GM12878 (cell line): ENCODE results near the gene HSP90AA1.

Experiments
- CBX5 ChIP-seq: sonication (generic); IDR thresholded peaks from 2 replicates; pipeline ENCODE4 v1.6.1; 2016; ENCODE audit warnings: low read depth, moderate library complexity, mild to moderate bottlenecking, inconsistent platforms
- EP300 ChIP-seq, 2 experiments: fragments of 150-350 bp in 1 of 2; IDR thresholded peaks; 2 replicates each; pipeline ENCODE4 v1.6.1; 2011 to 2012; ENCODE audit warnings: low read depth in 2 of 2, low read length in 2 of 2, borderline replicate concordance in 1 of 2, improper control_type of control experiment in 1 of 2, inconsistent platforms in 1 of 2; ENCODE audit not compliant: control insufficient read depth in 1 of 2
- FOXK2 ChIP-seq: fragments of 450-650 bp; IDR thresholded peaks from 2 replicates; pipeline ENCODE4 v1.6.1; 2017; ENCODE audit warnings: mild to moderate bottlenecking, moderate library complexity
- JUND ChIP-seq: IDR thresholded peaks from 2 replicates; pipeline ENCODE4 v1.6.1; 2012; ENCODE audit warnings: low read depth, mild to moderate bottlenecking, low read length, improper control_type of control experiment, moderate library complexity
- SP1 ChIP-seq: IDR thresholded peaks from one replicate; pipeline ENCODE4 v1.6.1; 2011; ENCODE audit warnings: low read depth, low read length
- TF ChIP-seq, protein P1 (sequence below), 3 experiments: IDR thresholded peaks in 2 of 3; conservative IDR thresholded peaks in 1 of 3; 2 replicates each; pipeline ENCODE4 v1.5.1; 2011; ENCODE audit warnings: low read depth in 3 of 3, low read length in 3 of 3, mild to moderate bottlenecking in 3 of 3, control low read depth in 2 of 3, moderate library complexity in 2 of 3, inconsistent platforms in 1 of 3, mixed read lengths in 1 of 3; ENCODE audit not compliant: control insufficient read depth in 2 of 3, insufficient read depth in 1 of 3; ENCODE audit errors: extremely low read depth in 1 of 3

DNA sequence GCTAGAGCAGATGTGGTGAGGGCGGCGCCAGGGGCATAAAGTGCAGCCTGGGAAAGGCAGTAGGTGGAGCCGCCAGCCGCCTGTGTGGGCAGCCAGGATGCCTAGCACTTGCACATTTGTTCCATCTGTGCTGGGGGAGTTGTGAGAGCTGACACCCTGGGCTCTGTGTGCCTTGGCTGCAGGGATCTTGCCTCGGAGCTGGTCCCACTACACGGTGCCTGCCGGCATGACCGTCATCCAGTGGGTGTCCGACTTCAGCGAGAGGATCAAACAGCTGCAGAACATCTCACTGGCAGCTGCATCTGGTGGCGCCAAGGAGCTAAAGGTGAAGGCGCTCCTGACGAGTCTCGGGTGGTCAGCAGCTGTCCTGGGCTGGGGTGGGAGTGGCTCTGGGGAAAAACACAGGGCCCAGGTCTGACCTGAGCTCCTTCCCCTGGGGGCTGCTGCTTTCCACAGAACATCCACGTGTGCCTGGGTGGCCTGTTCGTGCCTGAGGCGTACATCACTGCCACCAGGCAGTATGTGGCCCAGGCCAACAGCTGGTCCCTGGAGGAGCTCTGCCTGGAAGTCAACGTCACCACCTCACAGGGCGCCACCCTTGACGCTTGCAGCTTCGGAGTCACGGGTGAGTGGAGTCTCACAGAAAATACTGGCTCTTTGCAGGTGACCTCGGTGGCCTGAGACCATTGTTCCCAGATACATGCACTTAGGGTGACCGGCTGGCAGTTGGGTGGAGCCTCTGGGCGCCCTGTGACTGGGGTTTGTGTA lies 37.4 kb downstream of the HSP90AA1 start:
- TF ChIP-seq FOXK2 (no peak), JUND (no peak), EP300 (IDR thresholded peaks at IDR 0.05; ENCODE audit: borderline replicate concordance in 1 of 2, control insufficient read depth in 1 of 2, low read depth in 2 of 2, low read length in 2 of 2) (no peak), SP1 (no peak), CBX5 (no peak)
- TF ChIP-seq, protein P1, sequence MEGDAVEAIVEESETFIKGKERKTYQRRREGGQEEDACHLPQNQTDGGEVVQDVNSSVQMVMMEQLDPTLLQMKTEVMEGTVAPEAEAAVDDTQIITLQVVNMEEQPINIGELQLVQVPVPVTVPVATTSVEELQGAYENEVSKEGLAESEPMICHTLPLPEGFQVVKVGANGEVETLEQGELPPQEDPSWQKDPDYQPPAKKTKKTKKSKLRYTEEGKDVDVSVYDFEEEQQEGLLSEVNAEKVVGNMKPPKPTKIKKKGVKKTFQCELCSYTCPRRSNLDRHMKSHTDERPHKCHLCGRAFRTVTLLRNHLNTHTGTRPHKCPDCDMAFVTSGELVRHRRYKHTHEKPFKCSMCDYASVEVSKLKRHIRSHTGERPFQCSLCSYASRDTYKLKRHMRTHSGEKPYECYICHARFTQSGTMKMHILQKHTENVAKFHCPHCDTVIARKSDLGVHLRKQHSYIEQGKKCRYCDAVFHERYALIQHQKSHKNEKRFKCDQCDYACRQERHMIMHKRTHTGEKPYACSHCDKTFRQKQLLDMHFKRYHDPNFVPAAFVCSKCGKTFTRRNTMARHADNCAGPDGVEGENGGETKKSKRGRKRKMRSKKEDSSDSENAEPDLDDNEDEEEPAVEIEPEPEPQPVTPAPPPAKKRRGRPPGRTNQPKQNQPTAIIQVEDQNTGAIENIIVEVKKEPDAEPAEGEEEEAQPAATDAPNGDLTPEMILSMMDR (IDR thresholded peaks at IDR 0.05 in 2 of 3, conservative IDR thresholded peaks at IDR 0.05 in 1 of 3; ENCODE audit: control insufficient read depth in 2 of 3, extremely low read depth in 1 of 3, insufficient read depth in 1 of 3, low read depth in 3 of 3, low read length in 3 of 3), result no peak
